ENCODE data around the gene RBM33. TPM values are rescaled to one million over a fixed set of nuclear protein-coding genes. Genes with fewer than 3 reads are reported as not detected.

The RBM33 gene
- total and polyA plus RNA-seq, 2 of the 13 experiments (the other 11 are each of a cell fraction or from before 2014, with no cell fraction given) = 12.4 to 28.9 TPM

DNA sequence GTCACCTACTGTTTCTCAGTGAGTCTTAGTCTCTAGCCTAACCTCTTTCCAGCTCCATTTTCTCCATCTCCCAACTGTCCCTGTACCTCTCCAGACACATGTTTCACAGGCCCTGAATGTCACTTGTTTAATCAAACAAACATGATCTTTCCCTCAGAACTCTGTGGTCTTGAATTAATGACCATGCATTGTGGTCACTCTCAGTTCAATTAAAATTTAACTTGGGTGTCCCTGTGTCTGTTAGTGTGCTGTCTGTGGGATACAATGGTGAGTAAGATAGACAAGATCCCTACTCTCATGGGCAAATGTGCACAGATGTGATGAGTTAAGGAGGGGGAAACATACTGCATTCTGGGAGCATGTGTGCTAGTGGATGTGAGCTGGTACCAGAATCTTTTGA, 65.0 kb downstream of the RBM33 start (continued):
- TF ChIP-seq, protein P1, sequence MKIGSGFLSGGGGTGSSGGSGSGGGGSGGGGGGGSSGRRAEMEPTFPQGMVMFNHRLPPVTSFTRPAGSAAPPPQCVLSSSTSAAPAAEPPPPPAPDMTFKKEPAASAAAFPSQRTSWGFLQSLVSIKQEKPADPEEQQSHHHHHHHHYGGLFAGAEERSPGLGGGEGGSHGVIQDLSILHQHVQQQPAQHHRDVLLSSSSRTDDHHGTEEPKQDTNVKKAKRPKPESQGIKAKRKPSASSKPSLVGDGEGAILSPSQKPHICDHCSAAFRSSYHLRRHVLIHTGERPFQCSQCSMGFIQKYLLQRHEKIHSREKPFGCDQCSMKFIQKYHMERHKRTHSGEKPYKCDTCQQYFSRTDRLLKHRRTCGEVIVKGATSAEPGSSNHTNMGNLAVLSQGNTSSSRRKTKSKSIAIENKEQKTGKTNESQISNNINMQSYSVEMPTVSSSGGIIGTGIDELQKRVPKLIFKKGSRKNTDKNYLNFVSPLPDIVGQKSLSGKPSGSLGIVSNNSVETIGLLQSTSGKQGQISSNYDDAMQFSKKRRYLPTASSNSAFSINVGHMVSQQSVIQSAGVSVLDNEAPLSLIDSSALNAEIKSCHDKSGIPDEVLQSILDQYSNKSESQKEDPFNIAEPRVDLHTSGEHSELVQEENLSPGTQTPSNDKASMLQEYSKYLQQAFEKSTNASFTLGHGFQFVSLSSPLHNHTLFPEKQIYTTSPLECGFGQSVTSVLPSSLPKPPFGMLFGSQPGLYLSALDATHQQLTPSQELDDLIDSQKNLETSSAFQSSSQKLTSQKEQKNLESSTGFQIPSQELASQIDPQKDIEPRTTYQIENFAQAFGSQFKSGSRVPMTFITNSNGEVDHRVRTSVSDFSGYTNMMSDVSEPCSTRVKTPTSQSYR (CRISPR knock-in tag; IDR thresholded peaks at IDR 0.05; ENCODE audit: borderline replicate concordance) = no peak
- TF ChIP-seq FOXP1 (IDR thresholded peaks at IDR 0.05) (no peak), FOXP1 (CRISPR knock-in tag; IDR thresholded peaks at IDR 0.05) (no peak), NFIC (IDR thresholded peaks at IDR 0.05; ENCODE audit: low read length) (no peak), NR1H2 (CRISPR knock-in tag; IDR thresholded peaks at IDR 0.05; ENCODE audit: borderline replicate concordance, low read depth) (no peak), ZNF543 (CRISPR knock-in tag; IDR thresholded peaks at IDR 0.05) (no peak), EP300 (IDR thresholded peaks at IDR 0.05; ENCODE audit: low read depth in 2 of 2, low read length in 2 of 2) (no peak), EP300 (CRISPR knock-in tag; IDR thresholded peaks at IDR 0.05; ENCODE audit: borderline replicate concordance) (no peak), ATF2 (CRISPR knock-in tag; IDR thresholded peaks at IDR 0.05) (no peak), ZNF646 (CRISPR knock-in tag; IDR thresholded peaks at IDR 0.05) (no peak)
